A549 (cell line): ENCODE data around the gene JARID2. TPM values are rescaled to one million over a fixed set of nuclear protein-coding genes. Genes with fewer than 3 reads are reported as not detected.

Experiments used
- ATAC-seq, 2 experiments: fragments of 200-7000 bp in 1 of 2; fragments of >200 bp in 1 of 2; cut with Nextera tagmentation in 1 of 2; cut with Tn5 transposase in 1 of 2; 3 replicates each; pipeline versions ENCODE4 v1.8.0 to v1.9.1; 2018 to 2020; ENCODE audit warnings: mild to moderate bottlenecking in 1 of 2, moderate library complexity in 1 of 2
- CTCF ChIA-PET: fragments of 300-600 bp; sonication (Branson Sonifier 250); formaldehyde crosslinking; extraction: SDS; loops from one replicate; lab custom pipeline; 2021; ENCODE audit warnings: antibody characterized with exemption, inconsistent platforms; lab: Yijun Ruan, JAX
- POLR2A ChIA-PET: fragments of 350-600 bp; formaldehyde crosslinking; extraction: SDS; loops from one replicate; lab custom pipeline; 2021; ENCODE audit warnings: antibody characterized with exemption, inconsistent platforms; lab: Yijun Ruan, JAX
- DNase-seq, 2 experiments: peaks; one replicate each; pipeline versions ENCODE4 v3.0.0 to v3.0.0-alpha.2; 2011 to 2016; ENCODE audit warnings: low read depth in 1 of 2, low spot score in 1 of 2
- FAIRE-seq: peaks from 2 replicates; lab custom pipeline; 2011; peaks lifted over from hg19 to GRCh38; lab: Jason Lieb, UNC
- H3K27ac ChIP-seq, 2 experiments: fragments of >200 bp; sonication (Bioruptor Twin); formaldehyde crosslinking; 3 replicates each; pipeline ENCODE4 v1.5.1; 2016 to 2017
- H3K4me1 ChIP-seq: fragments of >200 bp; sonication (Bioruptor Twin); formaldehyde crosslinking; 3 replicates; pipeline ENCODE4 v1.6.1; 2016
- H3K4me2 ChIP-seq: fragments of >200 bp; sonication (Bioruptor Twin); formaldehyde crosslinking; 3 replicates; pipeline ENCODE4 v1.6.1; 2016
- H3K4me3 ChIP-seq: fragments of >200 bp; sonication (Bioruptor Twin); formaldehyde crosslinking; 3 replicates; pipeline ENCODE4 v1.5.1; 2016
- H3K9me3 ChIP-seq: fragments of >200 bp; sonication (Bioruptor Twin); formaldehyde crosslinking; 3 replicates; pipeline ENCODE4 v1.6.1; 2016
- CBX2 ChIP-seq: fragments of 200-600 bp; sonication (generic); IDR thresholded peaks from 2 replicates; pipeline ENCODE4 v1.6.1; 2016; ENCODE audit warnings: low read depth, mild to moderate bottlenecking, borderline replicate concordance
- CBX8 ChIP-seq: fragments of 200-600 bp; sonication (generic); IDR thresholded peaks from 2 replicates; pipeline ENCODE4 v1.6.1; 2016
- CHD4 ChIP-seq: fragments of 200-600 bp; sonication (generic); IDR thresholded peaks from 2 replicates; pipeline ENCODE4 v1.6.1; 2016; ENCODE audit warnings: antibody characterized with exemption, mild to moderate bottlenecking, borderline replicate concordance
- ESRRA ChIP-seq: fragments of 150-350 bp; IDR thresholded peaks from 2 replicates; pipeline ENCODE4 v1.6.1; 2014; ENCODE audit warnings: mild to moderate bottlenecking, low read length, borderline replicate concordance
- HOXA7 ChIP-seq: fragments of 250-450 bp; sonication (Bioruptor Pico); IDR thresholded peaks from 2 replicates; pipeline ENCODE4 v1.5.0; 2020; ENCODE audit warnings: mild to moderate bottlenecking, moderate library complexity
- HOXB5 ChIP-seq: fragments of 250-450 bp; sonication (Bioruptor Pico); IDR thresholded peaks from 2 replicates; pipeline ENCODE4 v1.5.0; 2020; ENCODE audit warnings: mild to moderate bottlenecking, moderate library complexity
- KDM1A ChIP-seq: fragments of 200-600 bp; sonication (generic); IDR thresholded peaks from 2 replicates; pipeline ENCODE4 v1.6.1; 2016; ENCODE audit warnings: low read depth, mild to moderate bottlenecking
- MAFK ChIP-seq: fragments of 450-650 bp; IDR thresholded peaks from 2 replicates; pipeline ENCODE4 v1.6.1; 2014; ENCODE audit not compliant: partially characterized antibody
- NFE2L2 ChIP-seq: fragments of 150-350 bp; conservative IDR thresholded peaks from 2 replicates; pipeline ENCODE4 v1.6.1; 2014; ENCODE audit warnings: low read length
- POLR2AphosphoS2 ChIP-seq: conservative IDR thresholded peaks from 2 replicates; pipeline ENCODE4 v1.6.1; 2012; ENCODE audit warnings: low read length, improper control_type of control experiment, inconsistent platforms
- RARB ChIP-seq: fragments of 250-450 bp; sonication (Bioruptor Pico); IDR thresholded peaks from 2 replicates; pipeline ENCODE4 v1.8.0; 2021; ENCODE audit warnings: mild to moderate bottlenecking, moderate library complexity
- RCOR1 ChIP-seq: fragments of 150-350 bp; IDR thresholded peaks from 2 replicates; pipeline ENCODE4 v1.6.1; 2014; ENCODE audit warnings: antibody characterized with exemption, low read length, low read depth
- SREBF2 ChIP-seq: fragments of 450-650 bp; IDR thresholded peaks from 2 replicates; pipeline ENCODE4 v1.6.1; 2014; ENCODE audit warnings: mild to moderate bottlenecking, moderate library complexity
- TFCP2L1 ChIP-seq: fragments of 250-450 bp; sonication (Bioruptor Pico); IDR thresholded peaks from 2 replicates; pipeline ENCODE4 v1.5.0; 2021; ENCODE audit warnings: mild to moderate bottlenecking
- WGBS: methylation state at CpG from one replicate; pipeline ENCODE4 v1.1.6; 2017; ENCODE audit errors: missing lambda C conversion rate; 5-methylcytosine and 5-hydroxymethylcytosine counted together
- polyA plus RNA-seq, 4 experiments: library from polyadenylated mRNA; depleted of rRNA in 3 of 4; stranded (reverse); fragments of >200 nt; fragmentation: RNase III in 1 of 4; extraction: RNeasy Plus Mini Kit Qiagen cat#74134 plus additional on column Dnase treatment in 1 of 4; gene quantifications; 2 replicates in 3 of 4; 3 replicates in 1 of 4; pipeline ENCODE4 v1.2.3, GENCODE V29; 2011 to 2017
- TF ChIP-seq, protein P1 (sequence below): fragments of >200 bp; sonication (Bioruptor Twin); formaldehyde crosslinking; IDR thresholded peaks from 3 replicates; pipeline ENCODE4 v1.6.1; 2016
- TF ChIP-seq, protein P2 (sequence below): fragments of 150-350 bp; IDR thresholded peaks from 2 replicates; pipeline ENCODE4 v1.6.1; 2014; ENCODE audit warnings: low read depth, mild to moderate bottlenecking, low read length
- TF ChIP-seq, protein P3 (sequence below): fragments of 250-450 bp; sonication (Bioruptor Pico); IDR thresholded peaks from 2 replicates; pipeline ENCODE4 v1.5.0; 2021; ENCODE audit warnings: mild to moderate bottlenecking, moderate library complexity, borderline replicate concordance
- TF ChIP-seq, protein P4 (sequence below): fragments of 450-650 bp; IDR thresholded peaks from 2 replicates; pipeline ENCODE4 v1.6.1; 2014; ENCODE audit warnings: antibody characterized with exemption
- TF ChIP-seq, protein P5 (sequence below): IDR thresholded peaks from 2 replicates; pipeline ENCODE4 v1.6.1; 2012

JARID2 gene
- polyA plus RNA-seq, 2 of the 4 experiments (the other 2 are of a cell fraction), result 7.8 to 8.3 TPM

DNA sequence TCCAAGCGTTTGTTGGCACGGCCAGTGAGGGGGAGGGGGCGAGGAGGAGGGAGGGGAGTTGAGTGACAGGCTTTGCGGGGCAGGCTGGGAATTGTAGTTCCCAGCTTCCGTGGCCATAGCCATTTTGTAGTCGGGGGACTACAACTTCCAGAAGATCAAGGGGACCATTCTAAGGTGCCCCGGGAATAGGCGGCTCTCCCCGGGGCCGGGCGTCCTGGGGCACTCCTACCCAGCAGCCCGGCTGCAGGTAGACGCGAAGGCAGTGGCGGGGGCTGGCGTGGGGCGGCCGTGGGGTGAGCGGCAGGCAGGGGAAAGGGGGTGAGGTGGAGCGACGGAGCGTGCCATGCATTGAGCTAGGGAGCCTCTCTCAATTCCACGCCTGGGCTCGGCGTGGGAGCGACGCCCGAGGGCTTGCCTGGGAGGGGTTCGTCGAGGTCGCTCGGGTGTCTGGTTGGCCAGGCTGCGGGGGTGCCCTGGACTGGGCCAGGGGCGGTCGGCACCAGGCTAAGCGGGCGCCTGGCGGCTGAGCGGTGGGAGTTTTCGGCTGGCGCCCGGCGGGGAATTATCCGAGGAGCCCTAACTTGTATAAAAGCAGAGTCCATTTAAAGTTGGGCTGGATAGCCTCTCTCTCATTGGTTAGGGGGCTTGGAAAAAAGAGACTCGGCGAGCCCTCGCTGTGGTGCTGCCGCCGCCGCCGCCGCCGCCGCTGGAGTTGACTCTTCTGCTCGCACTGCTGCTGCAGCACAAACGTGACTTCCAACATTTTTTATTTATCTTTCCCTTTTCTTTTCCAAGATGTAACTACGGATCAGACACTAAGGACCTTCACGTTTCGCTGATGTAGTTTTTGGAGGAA, at the start of gene JARID2 (continued):
- TF ChIP-seq NFE2L2, result no peak

DNA sequence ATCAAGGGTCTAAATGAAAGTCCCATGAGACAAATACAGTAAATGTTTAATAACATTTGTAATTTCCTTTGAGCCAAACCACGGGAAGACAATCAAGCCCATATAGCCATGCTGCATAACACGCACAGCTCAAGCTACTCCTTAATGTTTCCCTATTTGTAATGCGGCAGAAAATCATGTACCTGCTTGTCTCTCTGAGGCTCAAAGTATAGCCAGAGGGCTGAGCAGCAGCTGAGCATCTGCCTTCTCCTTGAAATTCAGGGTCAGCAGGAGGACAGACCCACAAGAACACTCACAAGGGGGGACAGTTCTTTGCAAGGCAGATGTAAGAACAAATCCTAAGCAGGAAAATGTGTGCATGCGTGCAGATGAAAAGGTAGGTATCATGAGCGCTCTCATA, 45.8 kb upstream of the JARID2 start:
- no peak overlapping the region for H3K4me2 ChIP-seq
- no peak for FAIRE-seq

DNA sequence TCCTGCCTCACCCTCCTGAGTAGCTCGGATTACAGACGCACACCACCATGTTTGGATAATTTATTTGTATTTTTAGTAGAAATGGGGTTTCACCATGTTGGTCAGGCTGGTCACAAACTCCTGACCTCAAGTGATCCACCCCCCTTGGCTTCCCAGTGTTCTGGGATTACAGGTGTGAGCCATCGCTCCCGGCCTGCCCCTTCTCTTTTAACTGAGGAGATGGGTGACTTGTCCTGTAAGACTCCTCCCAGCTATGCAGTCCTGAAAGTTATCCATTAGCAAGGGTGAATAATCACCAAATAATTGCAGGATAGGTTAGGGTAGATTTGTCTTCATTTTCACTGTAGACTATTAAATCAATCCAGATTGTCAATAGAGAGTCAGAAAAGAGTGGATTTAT, 40.5 kb upstream of the JARID2 start:
- FAIRE-seq, result no peak
- ATAC-seq, result no peak
- Histone ChIP-seq H3K4me1 (no peaks in the 10 kb centered on the region), H3K4me3 (no peak overlapping the region), H3K27ac (no peak overlapping the region), H3K4me2 (no peak overlapping the region), H3K9me3 (no peaks in the 10 kb centered on the region)
- POLR2A ChIA-PET, result no interaction called here
- no peak for DNase-seq
- CTCF ChIA-PET, result interaction anchor here (0.6 to 0.7 kb wide), 2 partner anchors 534 to 1111 kb away, joined by 3 to 4 read pairs; no protein-coding TSS in a partner anchor
- WGBS, result 75% methylated on average over 4 of the region's 4 CpGs
- TF ChIP-seq, protein P1, sequence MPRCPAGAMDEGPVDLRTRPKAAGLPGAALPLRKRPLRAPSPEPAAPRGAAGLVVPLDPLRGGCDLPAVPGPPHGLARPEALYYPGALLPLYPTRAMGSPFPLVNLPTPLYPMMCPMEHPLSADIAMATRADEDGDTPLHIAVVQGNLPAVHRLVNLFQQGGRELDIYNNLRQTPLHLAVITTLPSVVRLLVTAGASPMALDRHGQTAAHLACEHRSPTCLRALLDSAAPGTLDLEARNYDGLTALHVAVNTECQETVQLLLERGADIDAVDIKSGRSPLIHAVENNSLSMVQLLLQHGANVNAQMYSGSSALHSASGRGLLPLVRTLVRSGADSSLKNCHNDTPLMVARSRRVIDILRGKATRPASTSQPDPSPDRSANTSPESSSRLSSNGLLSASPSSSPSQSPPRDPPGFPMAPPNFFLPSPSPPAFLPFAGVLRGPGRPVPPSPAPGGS, result no peak
- TF ChIP-seq RCOR1 (no peak), CBX8 (no peak), RARB (CRISPR knock-in tag) (no peak), TFCP2L1 (CRISPR knock-in tag) (no peak)

More for the DNA sequence above, 45.8 kb upstream of the JARID2 start:
- WGBS, result 83% methylated on average over 5 of the region's 5 CpGs
- DNase-seq (no peak), ATAC-seq (no peak)
- POLR2A ChIA-PET, result no interaction called here
- CTCF ChIA-PET, result no interaction called here
- H3K4me1 ChIP-seq, result no peaks in the 10 kb centered on the region
- H3K4me3 ChIP-seq, result no peak overlapping the region
- TF ChIP-seq HOXB5 (CRISPR knock-in tag) (no peak), NFE2L2 (no peak), HOXA7 (CRISPR knock-in tag) (no peak), MAFK (no peak), CHD4 (no peak)
- TF ChIP-seq, protein P2, sequence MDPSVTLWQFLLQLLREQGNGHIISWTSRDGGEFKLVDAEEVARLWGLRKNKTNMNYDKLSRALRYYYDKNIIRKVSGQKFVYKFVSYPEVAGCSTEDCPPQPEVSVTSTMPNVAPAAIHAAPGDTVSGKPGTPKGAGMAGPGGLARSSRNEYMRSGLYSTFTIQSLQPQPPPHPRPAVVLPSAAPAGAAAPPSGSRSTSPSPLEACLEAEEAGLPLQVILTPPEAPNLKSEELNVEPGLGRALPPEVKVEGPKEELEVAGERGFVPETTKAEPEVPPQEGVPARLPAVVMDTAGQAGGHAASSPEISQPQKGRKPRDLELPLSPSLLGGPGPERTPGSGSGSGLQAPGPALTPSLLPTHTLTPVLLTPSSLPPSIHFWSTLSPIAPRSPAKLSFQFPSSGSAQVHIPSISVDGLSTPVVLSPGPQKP, result no peak
- TF ChIP-seq, protein P3, sequence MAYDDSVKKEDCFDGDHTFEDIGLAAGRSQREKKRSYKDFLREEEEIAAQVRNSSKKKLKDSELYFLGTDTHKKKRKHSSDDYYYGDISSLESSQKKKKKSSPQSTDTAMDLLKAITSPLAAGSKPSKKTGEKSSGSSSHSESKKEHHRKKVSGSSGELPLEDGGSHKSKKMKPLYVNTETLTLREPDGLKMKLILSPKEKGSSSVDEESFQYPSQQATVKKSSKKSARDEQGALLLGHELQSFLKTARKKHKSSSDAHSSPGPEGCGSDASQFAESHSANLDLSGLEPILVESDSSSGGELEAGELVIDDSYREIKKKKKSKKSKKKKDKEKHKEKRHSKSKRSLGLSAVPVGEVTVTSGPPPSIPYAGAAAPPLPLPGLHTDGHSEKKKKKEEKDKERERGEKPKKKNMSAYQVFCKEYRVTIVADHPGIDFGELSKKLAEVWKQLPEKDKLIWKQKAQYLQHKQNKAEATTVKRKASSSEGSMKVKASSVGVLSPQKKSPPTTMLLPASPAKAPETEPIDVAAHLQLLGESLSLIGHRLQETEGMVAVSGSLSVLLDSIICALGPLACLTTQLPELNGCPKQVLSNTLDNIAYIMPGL (CRISPR knock-in tag), result no peak
- no peak overlapping the region for H3K27ac ChIP-seq
- no peaks in the 10 kb centered on the region for H3K9me3 ChIP-seq

DNA sequence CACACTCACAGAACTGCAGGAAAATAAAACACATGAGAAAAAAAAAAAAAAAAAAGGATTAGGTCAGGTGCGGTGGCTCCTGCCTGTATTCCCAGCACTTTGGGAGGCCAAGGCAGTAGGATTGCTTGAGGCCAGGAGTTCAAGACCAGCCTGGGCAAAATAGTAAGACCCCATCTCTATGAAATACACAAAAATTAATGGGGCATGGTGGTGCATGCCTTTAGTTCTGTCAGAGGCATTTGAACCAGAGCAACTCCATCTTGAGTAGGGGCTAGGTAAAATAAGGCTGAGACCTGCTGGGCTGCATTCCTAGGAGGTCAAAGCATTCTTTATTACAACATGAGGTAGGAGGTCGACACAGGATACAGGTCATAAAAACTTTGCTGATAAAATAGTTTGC, 39.0 kb upstream of the JARID2 start:
- ATAC-seq, result no peak
- no peak for FAIRE-seq
- no peaks in the 10 kb centered on the region for H3K9me3 ChIP-seq
- CTCF ChIA-PET, result interaction anchor here (0.6 kb wide), 1 partner anchor 893 kb away, joined by 3 read pairs; no protein-coding TSS in a partner anchor
- POLR2A ChIA-PET, result no interaction called here
- H3K4me1 ChIP-seq, result no peaks in the 10 kb centered on the region
- DNase-seq, result no peak
- 74% methylated on average over 2 of the region's 2 CpGs for WGBS
- H3K4me2 ChIP-seq, result no peak overlapping the region
- no peak overlapping the region for H3K27ac ChIP-seq
- H3K4me3 ChIP-seq, result no peak overlapping the region
- TF ChIP-seq CBX8 (no peak), ESRRA (no peak), SREBF2 (no peak), CBX2 (no peak), TFCP2L1 (CRISPR knock-in tag) (no peak), POLR2AphosphoS2 (no peak), MAFK (no peak), HOXA7 (CRISPR knock-in tag) (no peak), KDM1A (no peak)
- TF ChIP-seq, protein P4, sequence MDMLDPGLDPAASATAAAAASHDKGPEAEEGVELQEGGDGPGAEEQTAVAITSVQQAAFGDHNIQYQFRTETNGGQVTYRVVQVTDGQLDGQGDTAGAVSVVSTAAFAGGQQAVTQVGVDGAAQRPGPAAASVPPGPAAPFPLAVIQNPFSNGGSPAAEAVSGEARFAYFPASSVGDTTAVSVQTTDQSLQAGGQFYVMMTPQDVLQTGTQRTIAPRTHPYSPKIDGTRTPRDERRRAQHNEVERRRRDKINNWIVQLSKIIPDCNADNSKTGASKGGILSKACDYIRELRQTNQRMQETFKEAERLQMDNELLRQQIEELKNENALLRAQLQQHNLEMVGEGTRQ, result no peak
- TF ChIP-seq, protein P5, sequence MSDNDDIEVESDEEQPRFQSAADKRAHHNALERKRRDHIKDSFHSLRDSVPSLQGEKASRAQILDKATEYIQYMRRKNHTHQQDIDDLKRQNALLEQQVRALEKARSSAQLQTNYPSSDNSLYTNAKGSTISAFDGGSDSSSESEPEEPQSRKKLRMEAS, result no peak
- TF ChIP-seq, all 56 proteins: peak for 0
